WTC11 (cell line): Measurements from ENCODE around the gene UBE2E1. TPM values are rescaled to one million over a fixed set of nuclear protein-coding genes. Genes with fewer than 3 reads are reported as not detected.
"Not testable (repeated sequence)": the region's sequence is repeated elsewhere in the genome, so short reads cannot be mapped to it uniquely, and the experiment has no call there.

ENCODE experiments used
- ATAC-seq: fragments of 200-7000 bp; cut with Tn5 transposase; 2 replicates; pipeline ENCODE4 v1.10.0; 2021; ENCODE audit warnings: mild to moderate bottlenecking, moderate library complexity
- CTCF ChIA-PET: fragments of 300-600 bp; sonication (Branson Sonifier 250); formaldehyde crosslinking; loops from one replicate; lab custom pipeline; 2021; ENCODE audit warnings: antibody characterized with exemption; lab: Charles Lee
- POLR2A ChIA-PET: fragments of 350-600 bp; sonication (Branson Sonifier 250); formaldehyde crosslinking; loops from one replicate; lab custom pipeline; 2021; ENCODE audit warnings: antibody characterized with exemption; lab: Charles Lee
- DNase-seq: peaks from one replicate; pipeline ENCODE4 v3.0.0; 2021; ENCODE audit warnings: low spot score
- H3K27ac Mint-ChIP-seq: 2 replicates; pipeline ENCODE4 v1.8.0; 2021; ENCODE audit warnings: mixed read lengths
- H3K27me3 Mint-ChIP-seq: 2 replicates; pipeline ENCODE4 v1.8.0; 2021; ENCODE audit warnings: low read depth, mild to moderate bottlenecking, moderate library complexity, mixed read lengths
- H3K36me3 Mint-ChIP-seq: 2 replicates; pipeline ENCODE4 v1.8.0; 2021; ENCODE audit warnings: mixed read lengths
- H3K4me1 Mint-ChIP-seq: 2 replicates; pipeline ENCODE4 v1.8.0; 2022; ENCODE audit warnings: mixed read lengths
- H3K4me3 Mint-ChIP-seq: 2 replicates; pipeline ENCODE4 v1.8.0; 2021; ENCODE audit warnings: mild to moderate bottlenecking, moderate library complexity, mixed read lengths
- H3K9me3 Mint-ChIP-seq: 2 replicates; pipeline ENCODE4 v1.8.0; 2021; ENCODE audit warnings: mixed read lengths
- ELF4 ChIP-seq: sonication (generic); formaldehyde crosslinking; IDR thresholded peaks from 2 replicates; pipeline ENCODE4 v1.8.1; 2022; ENCODE audit warnings: low read depth, mild to moderate bottlenecking, moderate library complexity, missing genetic modification reagents
- ESRRA ChIP-seq: sonication (generic); formaldehyde crosslinking; IDR thresholded peaks from 2 replicates; pipeline ENCODE4 v1.8.1; 2022; ENCODE audit warnings: mild to moderate bottlenecking, missing genetic modification reagents, borderline replicate concordance
- FOXK1 ChIP-seq: sonication (generic); formaldehyde crosslinking; IDR thresholded peaks from 2 replicates; pipeline ENCODE4 v1.8.0; 2022; ENCODE audit warnings: mild to moderate bottlenecking, moderate library complexity, missing genetic modification reagents
- GRHL2 ChIP-seq: fragments of 250-450 bp; sonication (Bioruptor Pico); IDR thresholded peaks from 2 replicates; pipeline ENCODE4 v1.8.0; 2022; ENCODE audit warnings: mild to moderate bottlenecking, moderate library complexity; ENCODE audit not compliant: insufficient replicate concordance, severe bottlenecking
- IRF1 ChIP-seq: sonication (generic); formaldehyde crosslinking; IDR thresholded peaks from 2 replicates; pipeline ENCODE4 v1.8.0; 2023; ENCODE audit warnings: missing genetic modification reagents
- KAT7 ChIP-seq: sonication (generic); formaldehyde crosslinking; IDR thresholded peaks from 2 replicates; pipeline ENCODE4 v1.8.1; 2023; ENCODE audit warnings: missing genetic modification reagents, mild to moderate bottlenecking, borderline replicate concordance
- MAX ChIP-seq: sonication (generic); formaldehyde crosslinking; IDR thresholded peaks from 2 replicates; pipeline ENCODE4 v1.8.0; 2022; ENCODE audit warnings: mild to moderate bottlenecking, missing genetic modification reagents
- PRRX2 ChIP-seq: fragments of 250-450 bp; sonication (Bioruptor Pico); IDR thresholded peaks from 2 replicates; pipeline ENCODE4 v1.8.0; 2021; ENCODE audit warnings: mild to moderate bottlenecking
- SP1 ChIP-seq: sonication (generic); formaldehyde crosslinking; conservative IDR thresholded peaks from 2 replicates; pipeline ENCODE4 v1.8.1; 2022; ENCODE audit warnings: missing genetic modification reagents
- STAT6 ChIP-seq: sonication (generic); formaldehyde crosslinking; conservative IDR thresholded peaks from 2 replicates; pipeline ENCODE4 v1.8.1; 2023; ENCODE audit warnings: mild to moderate bottlenecking, low read depth, missing genetic modification reagents, moderate library complexity
- ZMAT4 ChIP-seq: fragments of 250-450 bp; sonication (Bioruptor Pico); IDR thresholded peaks from 2 replicates; pipeline ENCODE4 v1.9.0; 2021; ENCODE audit warnings: mild to moderate bottlenecking
- ZNF232 ChIP-seq: sonication (generic); formaldehyde crosslinking; IDR thresholded peaks from 2 replicates; pipeline ENCODE4 v1.8.0; 2022; ENCODE audit warnings: mild to moderate bottlenecking, missing genetic modification reagents
- ZNF263 ChIP-seq: sonication (generic); formaldehyde crosslinking; IDR thresholded peaks from 2 replicates; pipeline ENCODE4 v1.8.1; 2022; ENCODE audit warnings: low read depth, mild to moderate bottlenecking, moderate library complexity, missing genetic modification reagents
- ZNF281 ChIP-seq: sonication (generic); formaldehyde crosslinking; IDR thresholded peaks from 2 replicates; pipeline ENCODE4 v1.8.0; 2023; ENCODE audit warnings: mild to moderate bottlenecking, missing genetic modification reagents
- ZNF512 ChIP-seq: sonication (generic); formaldehyde crosslinking; IDR thresholded peaks from 2 replicates; pipeline ENCODE4 v1.8.1; 2022; ENCODE audit warnings: missing genetic modification reagents, borderline replicate concordance
- total RNA-seq: library from RNA; stranded (reverse); gene quantifications from 3 replicates; pipeline ENCODE4 v1.2.3, GENCODE V29; 2021

Gene UBE2E1
- total RNA-seq, 1 experiment from 2014 or later, result 121 TPM

GRCh38 chr3:23845326-23846216 lies 39.8 kb downstream of the UBE2E1 start (continued):
- TF ChIP-seq ZNF281 (CRISPR knock-in tag) (no peak), ZNF263 (CRISPR knock-in tag) (no peak), SP1 (no peak), KAT7 (CRISPR knock-in tag) (no peak), MAX (CRISPR knock-in tag) (no peak), ESRRA (CRISPR knock-in tag) (no peak), STAT6 (CRISPR knock-in tag) (no peak)

GRCh38 chr3:23849462-23849861 lies 43.7 kb downstream of the UBE2E1 start:
- H3K27me3 Mint-ChIP-seq, DNase-seq, ATAC-seq, POLR2A ChIA-PET, H3K4me3 Mint-ChIP-seq, H3K4me1 Mint-ChIP-seq, CTCF ChIA-PET, H3K27ac Mint-ChIP-seq: not testable (repeated sequence)
- Mint-ChIP-seq H3K36me3 (peaks cover 29% of the 10 kb centered on the region), H3K9me3 (peaks cover 16% of the 10 kb centered on the region)

GRCh38 chr3:23856286-23856685 lies 50.5 kb downstream of the UBE2E1 start:
- CTCF ChIA-PET, result no interaction called here
- POLR2A ChIA-PET, result interaction anchor here (0.7 kb wide), 1 partner anchor 60 kb away, joined by 3 read pairs; the partner anchor contains the start of genes NKIRAS1 and RPL15
- TF ChIP-seq PRRX2 (CRISPR knock-in tag) (no peak), IRF1 (no peak), ELF4 (CRISPR knock-in tag) (no peak), ZNF281 (CRISPR knock-in tag) (no peak), ZNF232 (CRISPR knock-in tag) (no peak), GRHL2 (CRISPR knock-in tag) (no peak), ZNF512 (CRISPR knock-in tag) (no peak), ZMAT4 (CRISPR knock-in tag) (no peak), FOXK1 (CRISPR knock-in tag) (no peak)
- H3K27ac Mint-ChIP-seq, result peak overlapping the region; percentile 4; the same call in 1 of the 2 replicates
- H3K9me3 Mint-ChIP-seq, result peaks cover 9% of the 10 kb centered on the region
- no peak for ATAC-seq
- peaks cover 35% of the 10 kb centered on the region for H3K4me1 Mint-ChIP-seq
- no peak overlapping the region for H3K4me3 Mint-ChIP-seq
- H3K27me3 Mint-ChIP-seq, result no peaks in the 10 kb centered on the region
- peaks cover 23% of the 10 kb centered on the region for H3K36me3 Mint-ChIP-seq
- no peak for DNase-seq
